GM23338 (cell line): ENCODE measurements around the gene LTBP3.

Source experiments
- POLR2AphosphoS5 ChIP-seq: IDR thresholded peaks from 2 replicates; pipeline ENCODE4 v1.6.1; 2016; ENCODE audit warnings: antibody characterized with exemption, low read depth
- TF ChIP-seq, protein P1 (sequence below), 2 experiments: fragments of 200-600 bp in 1 of 2; sonication (generic) in 1 of 2; conservative IDR thresholded peaks; 2 replicates each; pipeline versions ENCODE4 v1.5.1 to v1.6.1; 2016 to 2017; ENCODE audit warnings: antibody characterized with exemption in 2 of 2, low read depth in 2 of 2, mild to moderate bottlenecking in 2 of 2, moderate library complexity in 1 of 2

DNA sequence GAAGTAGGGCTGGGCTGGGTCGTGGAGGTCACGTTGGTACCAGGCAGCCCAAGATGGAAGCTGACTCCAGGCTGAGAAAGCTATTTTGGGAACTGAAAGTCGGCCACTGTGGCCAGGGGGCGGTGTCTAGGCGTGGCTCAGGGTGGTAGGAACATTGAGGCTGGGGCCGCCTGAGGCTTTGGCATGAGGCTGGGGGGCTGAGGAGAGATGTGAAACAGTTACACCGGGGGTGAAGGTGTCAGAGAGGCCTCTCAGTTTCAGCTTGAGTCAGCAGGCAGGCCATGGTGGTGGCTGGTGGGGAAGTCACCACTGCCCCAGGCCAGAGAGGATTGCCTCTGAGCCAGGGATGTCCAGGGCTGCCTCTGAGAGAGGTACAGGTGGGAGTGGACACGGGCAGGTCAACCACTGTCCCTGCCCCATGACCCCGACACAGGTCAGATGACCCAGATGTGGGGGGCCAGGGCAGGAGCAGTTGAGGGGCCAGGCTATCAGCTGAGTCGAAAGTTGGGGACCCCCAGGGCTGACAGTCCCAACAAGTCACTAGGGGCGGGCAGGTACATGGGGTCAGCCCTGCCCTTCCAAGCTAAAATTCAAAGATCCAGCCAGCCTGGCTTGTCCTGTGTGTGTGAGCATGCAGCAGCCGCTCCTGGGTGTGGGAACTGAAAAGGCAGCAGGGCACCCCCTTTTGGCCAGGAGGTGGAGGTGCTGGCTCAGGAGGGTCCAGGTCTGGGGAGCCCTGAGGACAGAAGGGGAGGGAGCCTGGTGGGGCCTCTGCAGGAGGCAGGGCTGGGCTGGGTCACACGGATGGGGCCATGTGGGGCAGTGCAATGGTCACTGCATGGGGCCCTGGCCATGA is 30.3 kb upstream of the LTBP3 start:
- TF ChIP-seq, protein P1, sequence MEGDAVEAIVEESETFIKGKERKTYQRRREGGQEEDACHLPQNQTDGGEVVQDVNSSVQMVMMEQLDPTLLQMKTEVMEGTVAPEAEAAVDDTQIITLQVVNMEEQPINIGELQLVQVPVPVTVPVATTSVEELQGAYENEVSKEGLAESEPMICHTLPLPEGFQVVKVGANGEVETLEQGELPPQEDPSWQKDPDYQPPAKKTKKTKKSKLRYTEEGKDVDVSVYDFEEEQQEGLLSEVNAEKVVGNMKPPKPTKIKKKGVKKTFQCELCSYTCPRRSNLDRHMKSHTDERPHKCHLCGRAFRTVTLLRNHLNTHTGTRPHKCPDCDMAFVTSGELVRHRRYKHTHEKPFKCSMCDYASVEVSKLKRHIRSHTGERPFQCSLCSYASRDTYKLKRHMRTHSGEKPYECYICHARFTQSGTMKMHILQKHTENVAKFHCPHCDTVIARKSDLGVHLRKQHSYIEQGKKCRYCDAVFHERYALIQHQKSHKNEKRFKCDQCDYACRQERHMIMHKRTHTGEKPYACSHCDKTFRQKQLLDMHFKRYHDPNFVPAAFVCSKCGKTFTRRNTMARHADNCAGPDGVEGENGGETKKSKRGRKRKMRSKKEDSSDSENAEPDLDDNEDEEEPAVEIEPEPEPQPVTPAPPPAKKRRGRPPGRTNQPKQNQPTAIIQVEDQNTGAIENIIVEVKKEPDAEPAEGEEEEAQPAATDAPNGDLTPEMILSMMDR (conservative IDR thresholded peaks at IDR 0.05; ENCODE audit: low read depth in 2 of 2): peak; percentile 75 to 91
- no peak for TF ChIP-seq POLR2AphosphoS5
